ENCODE data around the gene CDC73.

- TF ChIP-seq EZH2 (IDR thresholded peaks at IDR 0.05) (no peak), CTCF (IDR thresholded peaks at IDR 0.05 in 2 of 3, conservative IDR thresholded peaks at IDR 0.05 in 1 of 3; ENCODE audit: borderline replicate concordance in 1 of 3, insufficient read depth in 1 of 3, low read depth in 2 of 3, low read length in 2 of 3) (no peak), MAX (IDR thresholded peaks at IDR 0.05) (no peak)
Measured at GRCh38 chr1:193242000-193242399, 120.2 kb downstream of the CDC73 start.

Measured in HCT116 (cell line).